HG03521 (cell line): ENCODE results near the gene SCP2.

ENCODE experiments used
- ATAC-seq: cut with Tn5 transposase; IDR thresholded peaks from one replicate; pipeline ENCODE4 v1.9.1; 2021; ENCODE audit warnings: mild to moderate bottlenecking, moderate library complexity; ENCODE audit not compliant: unreplicated experiment

The SCP2 gene, protein sequence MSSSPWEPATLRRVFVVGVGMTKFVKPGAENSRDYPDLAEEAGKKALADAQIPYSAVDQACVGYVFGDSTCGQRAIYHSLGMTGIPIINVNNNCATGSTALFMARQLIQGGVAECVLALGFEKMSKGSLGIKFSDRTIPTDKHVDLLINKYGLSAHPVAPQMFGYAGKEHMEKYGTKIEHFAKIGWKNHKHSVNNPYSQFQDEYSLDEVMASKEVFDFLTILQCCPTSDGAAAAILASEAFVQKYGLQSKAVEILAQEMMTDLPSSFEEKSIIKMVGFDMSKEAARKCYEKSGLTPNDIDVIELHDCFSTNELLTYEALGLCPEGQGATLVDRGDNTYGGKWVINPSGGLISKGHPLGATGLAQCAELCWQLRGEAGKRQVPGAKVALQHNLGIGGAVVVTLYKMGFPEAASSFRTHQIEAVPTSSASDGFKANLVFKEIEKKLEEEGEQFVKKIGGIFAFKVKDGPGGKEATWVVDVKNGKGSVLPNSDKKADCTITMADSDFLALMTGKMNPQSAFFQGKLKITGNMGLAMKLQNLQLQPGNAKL

DNA sequence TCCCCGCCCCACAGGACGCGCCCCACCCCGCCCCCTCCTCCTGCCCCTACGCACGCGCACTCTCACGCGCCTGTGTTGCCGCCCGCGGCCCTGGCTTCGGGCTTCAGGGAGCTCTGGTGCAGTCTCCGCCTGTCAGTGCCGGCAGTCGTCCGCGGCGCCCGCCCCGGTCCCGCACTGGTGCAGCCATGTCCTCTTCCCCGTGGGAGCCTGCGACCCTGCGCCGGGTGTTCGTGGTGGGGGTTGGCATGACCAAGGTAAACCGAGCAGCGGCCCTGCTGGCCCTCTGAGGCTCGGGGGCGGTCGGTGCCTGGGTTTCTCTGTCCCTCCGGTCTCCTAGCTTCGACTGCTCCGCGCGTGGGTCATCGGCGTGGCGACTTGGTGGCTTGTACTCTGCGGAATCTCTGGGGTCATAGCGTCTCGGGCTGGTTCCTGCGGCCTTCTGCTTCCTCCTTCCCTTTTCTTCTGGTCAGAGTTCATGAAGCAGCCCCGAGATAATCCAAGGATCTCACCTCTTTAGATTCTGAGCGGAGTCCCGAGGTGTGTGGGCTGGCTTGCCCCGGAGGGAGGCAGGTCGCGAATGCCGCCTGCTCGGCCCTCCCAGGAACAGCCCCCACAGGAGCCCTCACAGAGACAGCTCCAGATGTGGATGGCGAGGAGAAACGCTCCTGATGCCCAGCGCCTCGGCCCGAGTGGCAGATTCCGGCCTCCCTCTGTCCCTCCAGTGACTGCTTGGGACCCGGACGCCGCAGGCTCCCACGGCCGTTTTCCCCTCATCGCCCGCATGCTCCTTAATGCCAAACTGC, at the start of gene SCP2:
TSS of gene SCP2 (plus strand) at position 65 of the 803 bp plus-strand sequence. CDS start at position 186, 121 bp downstream.
- peak; percentile 64 for ATAC-seq

DNA sequence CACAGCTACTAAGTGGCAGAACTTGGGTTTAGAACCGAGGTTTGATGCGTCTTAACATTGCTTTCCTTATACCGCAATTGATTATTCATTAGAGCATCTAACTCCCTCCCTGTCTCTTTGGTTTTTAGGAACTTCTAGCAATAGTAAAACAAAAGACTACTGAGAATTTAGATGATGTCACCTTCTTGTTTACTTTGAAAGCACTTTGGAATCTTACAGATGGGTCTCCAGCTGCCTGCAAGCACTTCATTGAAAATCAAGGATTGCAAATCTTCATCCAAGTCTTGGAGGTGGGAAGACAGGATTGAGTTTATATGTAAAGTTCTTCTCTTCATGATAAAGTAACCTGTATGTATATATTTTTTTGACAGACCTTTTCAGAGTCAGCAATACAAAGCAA, 49.5 kb upstream of the SCP2 start:
- no peak for ATAC-seq

DNA sequence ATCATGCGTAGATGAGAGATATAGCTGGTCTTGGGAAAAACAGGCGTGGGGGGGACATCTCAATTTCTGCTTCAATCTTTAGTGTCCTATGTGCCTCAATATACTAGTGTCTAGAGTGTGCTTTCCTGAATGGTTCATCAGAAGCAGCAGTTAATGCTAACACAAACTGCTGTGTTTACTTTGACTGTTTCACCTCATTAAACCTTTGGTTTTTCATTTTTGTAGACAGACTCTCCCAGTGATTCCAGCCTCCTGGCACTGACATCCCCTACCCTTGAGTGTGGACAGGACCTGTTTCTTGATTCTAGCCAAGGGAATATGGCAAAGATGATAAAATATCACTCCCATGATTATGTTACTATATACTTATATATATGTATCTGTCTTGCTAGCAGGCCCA, 46.9 kb upstream of the SCP2 start:
- ATAC-seq: no peak

DNA sequence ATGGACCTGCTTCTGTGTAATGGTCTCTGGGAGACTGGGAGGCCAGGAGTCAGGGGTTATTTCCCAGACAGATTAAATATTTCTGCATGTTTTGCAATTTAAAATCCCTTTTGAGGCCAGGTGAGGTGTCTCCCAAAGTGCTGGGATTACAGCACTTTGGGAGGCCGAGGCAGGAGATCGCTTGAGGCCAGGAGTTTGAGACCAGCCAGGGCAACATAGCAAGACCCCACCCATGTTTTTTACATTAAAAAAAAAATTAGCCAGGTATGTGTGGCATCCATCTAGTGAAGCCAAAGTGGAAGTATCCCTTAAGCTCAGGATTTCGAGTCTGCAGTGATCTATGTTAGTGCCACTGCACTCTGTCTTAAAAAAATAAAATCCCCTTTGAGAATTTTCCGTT, 39.6 kb upstream of the SCP2 start:
- ATAC-seq: no peak

DNA sequence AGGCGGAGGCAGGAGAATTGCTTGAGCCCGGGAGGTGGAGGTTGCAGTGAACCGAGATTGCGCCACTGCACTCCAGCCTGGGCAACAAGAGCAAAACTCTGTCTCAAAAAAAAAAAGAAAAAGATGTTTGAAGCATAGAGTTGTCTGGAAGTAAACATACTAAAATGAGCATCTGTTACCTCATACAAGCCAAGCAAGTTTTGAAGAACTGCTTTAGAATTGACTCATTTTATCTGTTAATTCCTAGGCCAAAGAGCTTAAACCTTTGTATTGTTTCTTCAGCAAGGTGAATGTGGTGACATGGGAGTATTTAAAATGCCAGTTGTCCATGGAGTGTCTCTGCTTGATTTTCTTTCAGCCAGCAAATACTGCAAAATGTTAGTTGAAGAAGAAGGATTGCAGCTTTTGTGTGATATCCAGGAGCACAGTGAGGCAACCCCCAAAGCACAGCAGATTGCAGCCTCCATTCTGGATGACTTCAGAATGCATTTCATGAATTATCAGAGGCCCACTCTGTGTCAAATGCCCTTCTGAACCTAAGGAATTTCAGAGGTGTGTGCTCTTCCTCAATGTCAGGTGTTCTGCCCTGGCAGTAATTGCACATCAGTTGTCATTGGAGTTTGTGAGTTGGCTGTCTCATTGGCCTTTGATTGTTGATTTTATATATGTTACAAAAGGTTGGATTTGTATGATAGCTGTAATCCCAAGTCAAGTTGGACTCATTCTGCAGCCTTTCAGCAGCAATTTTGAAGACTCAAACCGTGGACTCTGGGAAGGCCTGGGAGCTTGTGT, 34.5 kb upstream of the SCP2 start:
- ATAC-seq: no peak

DNA sequence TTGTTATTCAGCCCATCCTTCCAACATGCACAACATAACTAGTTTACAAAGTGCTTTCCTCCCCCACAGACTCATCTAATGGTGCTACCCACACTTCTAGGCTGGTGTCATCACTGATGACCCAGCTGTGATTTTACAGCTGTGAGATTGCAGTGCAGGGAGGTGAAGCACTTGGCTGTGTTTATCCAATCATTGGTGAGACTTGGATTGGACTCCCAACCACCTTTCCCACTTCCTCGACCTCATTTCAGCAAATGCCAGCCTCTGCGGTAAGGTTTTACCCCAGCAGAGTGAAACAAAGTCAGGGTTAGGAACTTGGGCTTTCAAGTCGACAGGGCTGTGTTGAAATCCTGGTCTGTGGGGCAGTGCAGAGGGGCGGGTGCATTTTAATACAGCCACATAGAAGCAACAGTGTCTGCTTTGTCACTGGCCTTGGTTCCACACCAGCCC, 27.6 kb upstream of the SCP2 start:
- no peak for ATAC-seq

DNA sequence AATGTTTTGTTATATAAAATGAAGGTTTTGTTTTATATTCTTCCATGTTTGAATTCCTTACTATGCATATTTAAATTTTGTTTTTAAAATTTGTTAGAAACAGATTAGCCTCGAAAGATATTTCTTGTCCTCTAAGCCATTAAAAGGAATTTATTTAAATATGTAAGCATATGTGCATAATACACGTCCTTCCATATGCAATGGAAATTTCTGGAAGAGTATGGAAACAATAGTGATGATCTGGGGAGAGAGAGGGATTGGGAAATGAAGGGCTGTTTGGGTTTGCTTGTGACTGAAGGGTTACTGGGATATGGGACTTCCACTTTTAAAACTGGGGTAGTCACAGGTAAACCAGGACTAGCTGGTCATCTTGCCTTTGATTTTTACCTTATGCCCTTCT, 26.7 kb upstream of the SCP2 start:
- no peak for ATAC-seq

DNA sequence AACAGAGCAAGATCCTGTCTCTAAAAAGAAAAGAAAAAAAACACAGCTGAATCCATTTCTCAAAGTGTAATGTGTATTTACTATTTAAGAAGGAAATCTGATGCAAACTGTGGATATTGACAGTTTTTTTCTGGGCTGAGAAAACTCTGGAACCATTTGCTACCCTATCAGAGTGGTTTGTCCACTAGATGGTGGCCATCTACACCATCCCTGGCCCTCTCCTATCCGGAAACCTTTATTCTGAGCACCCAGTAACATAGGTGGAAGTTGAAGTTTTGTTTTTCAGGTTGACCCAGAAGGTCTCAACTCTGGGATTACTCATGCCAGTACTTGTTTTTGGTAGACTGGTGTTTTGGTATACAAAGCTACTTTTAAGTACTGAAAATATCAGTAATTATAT, 25.7 kb upstream of the SCP2 start:
- no peak for ATAC-seq

DNA sequence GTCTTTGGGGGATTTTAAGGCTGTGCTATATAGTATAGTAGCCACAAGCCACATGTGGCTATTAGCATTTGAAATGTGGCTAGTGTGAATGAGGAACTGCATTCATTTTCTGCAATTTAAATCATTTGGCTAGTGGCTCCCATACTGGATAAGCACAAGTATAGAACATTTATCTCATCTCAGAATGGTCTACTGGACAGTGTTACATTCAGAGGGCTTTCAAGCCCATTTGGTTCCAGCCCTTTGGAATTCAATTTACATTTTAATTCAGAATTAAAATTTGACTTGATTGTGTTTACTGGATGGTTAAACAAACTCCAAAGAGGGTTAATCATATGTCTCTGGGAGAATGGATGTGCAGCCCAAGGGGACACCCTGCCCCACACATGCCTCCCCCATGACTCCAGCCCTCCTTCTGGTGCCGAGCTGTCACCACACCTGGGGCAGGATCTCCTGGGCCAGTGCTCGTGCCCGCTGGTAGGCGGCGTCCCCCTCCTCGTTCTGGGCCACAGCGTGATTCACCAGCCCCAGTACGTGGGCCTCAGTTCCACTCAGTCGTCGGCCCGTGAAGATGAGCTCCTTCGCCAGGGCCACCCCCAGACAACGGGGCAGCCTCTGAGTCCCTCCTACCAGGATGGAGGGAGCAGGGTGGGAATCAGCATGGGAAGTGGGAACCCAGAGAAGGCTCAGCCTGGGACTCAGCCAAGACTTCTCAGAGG, 22.7 kb upstream of the SCP2 start:
- no peak for ATAC-seq

DNA sequence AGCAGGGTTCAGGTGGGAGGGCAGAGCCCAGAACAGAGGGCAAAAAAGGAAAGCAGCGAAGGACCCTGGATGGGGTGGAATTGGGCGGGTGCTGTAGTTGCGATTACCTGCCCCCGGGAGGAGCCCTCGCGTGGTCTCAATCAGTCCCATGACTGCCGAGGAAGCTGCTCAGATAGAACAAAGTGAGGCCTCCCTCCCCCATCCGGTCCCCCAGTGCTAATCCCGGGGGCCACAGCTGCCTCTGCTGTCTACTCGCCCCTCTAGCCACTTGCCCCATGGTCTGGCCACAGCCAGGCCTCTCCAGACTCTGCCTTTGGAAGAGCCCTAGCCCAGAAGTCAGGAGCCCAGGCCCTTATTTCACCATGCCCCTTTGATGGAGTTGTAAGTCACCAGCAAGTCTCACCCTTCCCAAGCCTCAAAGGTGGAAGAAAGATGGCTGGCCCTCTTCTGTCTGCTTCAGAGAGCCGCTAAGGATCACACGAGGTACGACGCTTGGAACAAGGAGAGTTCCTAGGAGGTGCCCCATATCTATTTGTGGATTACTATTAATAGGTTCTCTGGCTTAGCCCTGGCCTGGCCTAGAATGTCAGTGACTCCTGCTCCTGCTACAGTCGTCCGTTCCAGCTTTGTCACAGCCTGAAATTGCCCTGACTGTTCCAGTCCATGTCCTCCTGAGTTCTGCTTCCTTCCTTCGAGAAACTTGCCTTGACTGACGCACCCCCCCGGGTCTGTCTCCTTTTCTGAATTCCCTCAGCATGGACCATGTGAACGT, 22.0 kb upstream of the SCP2 start:
- ATAC-seq: no peak

DNA sequence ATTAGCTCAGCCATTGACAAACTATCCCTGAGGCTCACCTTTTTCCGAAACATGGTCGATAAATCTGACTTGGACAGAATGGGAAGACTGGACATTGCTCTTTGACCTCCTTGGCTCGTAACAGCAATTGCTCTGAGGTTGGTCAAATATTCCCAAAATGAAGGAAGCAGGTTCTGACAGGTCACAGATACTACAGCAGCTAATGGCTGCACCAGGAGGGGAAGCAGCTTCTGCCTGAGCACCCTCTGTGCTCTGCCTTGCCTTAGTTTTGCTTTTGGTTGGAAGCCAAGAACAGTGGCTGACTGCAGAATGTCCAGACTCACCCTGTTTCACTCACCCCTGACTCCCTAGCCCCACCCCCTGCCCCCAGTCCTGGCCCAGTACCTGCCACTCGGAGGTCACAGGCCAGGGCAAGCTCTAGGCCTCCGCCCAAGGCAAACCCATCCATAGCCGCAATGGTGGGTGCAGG, 20.9 kb upstream of the SCP2 start:
- no peak for ATAC-seq

DNA sequence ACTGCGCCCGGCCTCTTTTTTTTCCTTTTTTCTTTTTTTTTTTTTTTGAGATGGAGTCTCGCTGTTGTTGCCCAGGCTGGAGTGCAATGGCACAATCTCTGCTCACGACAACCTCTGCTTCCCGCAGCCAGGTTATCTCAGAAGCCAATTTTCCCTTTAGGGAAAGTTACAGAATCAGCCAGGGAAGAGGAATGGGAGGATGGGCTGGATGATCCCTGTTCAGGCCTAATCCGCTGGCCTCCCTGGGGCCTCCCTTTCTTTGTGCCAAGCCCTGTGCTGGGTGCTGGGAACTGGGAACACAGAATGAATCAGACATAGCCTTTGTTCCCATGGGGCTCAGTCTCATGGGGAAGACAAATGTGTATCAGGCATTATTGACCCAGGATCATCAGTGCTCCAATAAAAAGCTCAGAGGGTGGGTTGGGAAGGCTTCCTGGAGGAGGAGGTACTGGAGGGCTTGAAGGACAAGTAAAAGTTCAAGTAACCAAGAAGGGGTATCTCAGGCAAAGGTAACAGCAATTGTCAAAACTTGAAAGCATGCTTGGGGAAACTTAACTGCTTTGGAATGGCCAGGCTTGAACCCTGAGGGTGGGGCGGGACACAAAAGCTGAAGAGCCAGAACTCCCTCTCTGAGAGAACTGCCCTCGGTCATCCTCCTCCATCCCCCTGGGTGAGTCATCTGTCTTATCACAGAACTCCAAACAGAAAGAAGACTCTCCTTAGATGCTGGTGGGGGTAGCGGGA, 19.8 kb upstream of the SCP2 start:
- ATAC-seq: no peak

DNA sequence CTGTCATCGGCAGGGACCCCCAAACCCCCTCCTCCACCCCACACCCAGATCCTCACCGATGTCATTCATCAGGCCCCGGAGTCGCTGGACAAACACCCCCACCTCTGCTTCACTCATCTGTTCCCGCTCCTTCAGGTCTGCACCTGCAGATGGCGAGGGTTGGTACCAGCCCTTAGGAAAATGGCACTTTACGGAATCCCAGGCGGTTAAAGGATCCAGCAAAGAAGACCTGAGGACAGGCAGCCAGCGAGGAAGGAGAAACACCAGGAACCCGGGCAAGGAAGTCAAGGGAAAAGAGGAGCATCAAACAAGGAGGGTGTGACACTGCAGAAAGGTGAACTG, 19.3 kb upstream of the SCP2 start:
- no peak for ATAC-seq

DNA sequence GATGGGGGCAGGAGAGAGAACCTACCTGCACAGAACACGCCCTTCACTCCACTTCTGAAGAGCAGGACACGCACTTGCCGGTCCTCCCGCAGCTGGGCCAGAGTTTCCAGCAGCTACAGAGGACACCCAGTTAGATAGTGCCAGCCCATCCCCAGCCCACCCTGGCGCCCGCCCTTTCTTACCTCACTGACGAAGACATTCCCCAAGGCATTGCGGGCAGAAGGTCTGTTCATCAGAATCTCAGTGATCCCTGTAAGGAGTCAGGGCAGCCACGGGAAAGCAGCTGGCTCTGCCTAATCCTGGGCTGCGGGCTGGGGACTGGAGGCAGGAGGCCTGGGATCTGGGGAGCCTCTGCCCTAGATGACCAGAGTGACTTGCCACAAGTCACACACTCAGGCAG, 15.5 kb upstream of the SCP2 start:
- no peak for ATAC-seq

DNA sequence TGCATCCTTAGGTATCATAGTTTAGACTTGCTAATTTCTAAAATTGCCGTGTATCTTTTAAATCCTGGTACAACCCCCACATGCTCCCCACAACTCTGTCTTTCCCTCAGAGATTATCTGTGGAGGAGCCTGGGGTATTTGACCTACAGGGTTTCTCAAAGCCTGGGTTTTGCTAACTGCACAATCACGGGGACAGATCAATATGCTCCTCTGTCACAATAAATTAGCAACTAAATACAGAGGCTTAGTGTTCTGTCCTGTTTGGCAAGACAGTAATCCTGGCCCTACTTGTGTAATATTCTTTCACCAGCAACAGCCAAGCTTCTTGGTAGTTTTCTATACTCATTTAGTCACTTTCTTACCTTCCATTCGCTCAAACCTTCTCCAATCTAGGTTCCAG, 14.1 kb upstream of the SCP2 start:
- no peak for ATAC-seq

DNA sequence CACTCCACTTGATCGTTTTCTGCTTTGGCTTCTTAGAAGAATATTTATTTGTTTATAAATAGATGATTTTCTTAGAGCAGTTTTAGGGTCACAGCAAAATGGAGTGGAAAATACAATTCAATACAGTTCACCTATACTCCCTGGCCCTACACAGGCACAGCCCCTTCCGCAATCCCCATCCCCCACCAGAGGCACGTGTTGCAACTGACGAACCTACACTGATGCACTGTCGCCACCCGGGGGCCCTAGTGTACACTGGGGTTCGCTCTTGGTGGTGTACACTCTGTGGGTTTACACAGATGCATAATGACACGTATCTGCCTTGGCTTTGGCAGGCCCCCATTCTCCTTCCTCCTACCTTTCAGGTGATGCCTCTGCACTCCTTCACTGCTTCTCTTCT, 13.5 kb upstream of the SCP2 start:
- no peak for ATAC-seq

DNA sequence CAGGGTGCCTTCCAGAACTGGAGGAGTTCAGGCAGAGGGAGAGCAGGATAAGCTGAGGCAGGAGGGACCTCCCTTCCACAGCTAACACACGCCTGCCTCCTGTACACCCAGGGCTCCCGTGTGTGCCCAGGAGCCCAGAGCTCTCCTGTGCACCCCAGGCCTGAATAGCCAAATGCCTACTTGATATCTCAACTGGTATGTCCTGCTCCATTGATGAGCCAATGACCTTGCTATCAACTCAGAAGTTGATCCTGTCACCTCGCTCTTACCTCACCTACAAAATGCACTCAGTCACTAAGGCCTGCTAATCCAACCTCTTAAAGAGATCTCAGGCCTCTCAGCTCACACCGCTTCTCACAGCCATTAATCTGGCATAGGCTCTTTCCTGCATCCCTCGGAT, 12.6 kb upstream of the SCP2 start:
- no peak for ATAC-seq

DNA sequence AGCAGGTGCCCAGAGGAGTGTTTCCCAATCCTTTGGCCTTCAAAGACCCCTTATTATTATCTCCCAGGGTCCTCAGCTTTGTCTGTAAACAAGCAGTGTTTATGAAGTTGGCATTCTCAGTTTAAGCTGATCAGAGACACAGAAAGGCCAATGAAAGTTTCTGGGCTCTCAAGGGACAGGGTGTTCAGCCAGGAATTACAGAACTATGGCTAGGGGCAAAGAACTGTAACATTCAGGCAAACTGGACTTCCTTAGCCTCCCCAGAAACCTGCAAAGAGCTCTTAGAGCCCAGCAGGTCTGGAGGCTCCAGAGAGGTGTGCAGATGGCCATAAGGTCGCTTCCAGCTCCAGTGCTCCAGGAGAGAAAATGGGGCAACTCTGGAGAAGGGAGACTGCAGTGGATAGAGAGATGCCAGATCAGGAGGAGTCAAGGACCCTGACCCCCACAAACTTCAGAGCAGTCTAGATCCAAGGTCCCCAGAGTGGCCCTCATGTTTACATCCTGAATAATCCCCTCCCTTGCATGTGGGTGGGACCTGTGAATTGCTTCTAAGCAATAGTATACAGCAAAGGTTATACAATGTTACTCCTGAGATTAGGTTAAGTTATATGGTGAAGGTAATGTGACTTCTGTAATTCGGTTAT, 11.7 kb upstream of the SCP2 start:
- no peak for ATAC-seq

DNA sequence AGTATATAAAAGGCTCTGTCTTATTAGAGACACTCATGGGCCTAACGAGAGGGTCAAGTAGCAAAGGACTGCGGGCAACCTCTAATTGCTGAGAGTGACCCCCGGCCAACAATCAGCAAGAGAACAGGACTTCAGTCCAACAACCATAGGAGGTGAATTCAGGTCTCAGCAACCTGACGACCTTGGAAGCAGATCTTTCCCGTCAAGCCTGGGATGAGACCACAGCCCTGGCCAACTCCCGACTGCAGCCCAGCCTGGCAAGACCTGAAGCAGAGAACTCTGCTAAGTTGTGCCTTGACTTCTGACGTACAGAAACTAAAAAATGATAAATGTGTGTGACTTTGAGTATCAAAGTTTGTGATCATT, 11.2 kb upstream of the SCP2 start:
- no peak for ATAC-seq
